ENCODE results near the gene ANKRD13C. TPM values are rescaled to one million over a fixed set of nuclear protein-coding genes. Genes with fewer than 3 reads are reported as not detected.

Gene ANKRD13C
- total RNA-seq, 1 experiment from 2014 or later = 14.4 TPM

DNA sequence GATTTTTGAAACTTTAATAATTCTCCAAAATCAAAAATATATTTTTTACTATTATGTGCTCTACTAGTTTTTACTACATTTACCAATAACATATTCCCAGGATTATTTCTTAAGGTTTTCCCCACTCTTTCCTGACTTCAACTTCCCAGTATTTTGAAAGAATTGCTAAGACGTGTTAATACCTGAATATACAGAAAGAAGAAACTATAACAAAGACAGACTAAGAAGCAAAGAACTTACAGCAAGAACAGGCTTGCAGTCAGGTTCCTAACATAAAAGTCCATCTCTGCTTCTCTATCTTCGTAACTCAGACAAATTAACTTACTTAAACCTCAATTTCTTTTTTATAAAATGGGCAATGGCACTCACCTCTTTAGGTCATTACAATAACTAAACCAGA lies 70.2 kb downstream of the ANKRD13C start:
- no peaks in the 10 kb centered on the region for H3K27me3 ChIP-seq (replicated peaks; ENCODE audit: control insufficient read depth, insufficient read depth, low read length)
- TF ChIP-seq CTCF (IDR thresholded peaks at IDR 0.05; ENCODE audit: insufficient read depth in 1 of 2, low read depth in 1 of 2, low read length in 1 of 2, severe bottlenecking in 1 of 2, unreplicated experiment in 1 of 2) = no peak
- H3K4me1 ChIP-seq = no peaks in the 10 kb centered on the region
- no peak overlapping the region for H3K4me3 Mint-ChIP-seq (ENCODE audit: unreplicated experiment)
- H3K36me3 Mint-ChIP-seq (ENCODE audit: insufficient read depth, unreplicated experiment) = peaks cover 17% of the 10 kb centered on the region
- no peaks in the 10 kb centered on the region for H3K36me3 ChIP-seq (ENCODE audit: control insufficient read depth, insufficient read depth, low read length)
- intact Hi-C loops (cut with micrococcal nuclease; ENCODE audit: unreplicated experiment) = loop anchor here (1.0 kb wide), 1 partner anchor 29 kb away; no protein-coding TSS in a partner anchor
- POLR2A ChIA-PET = interaction anchor here (0.6 kb wide), 1 partner anchor 176 kb away, joined by 3 read pairs; no protein-coding TSS in a partner anchor
- CTCF ChIA-PET = no interaction called here
- H3K4me1 Mint-ChIP-seq (ENCODE audit: low read depth, unreplicated experiment) = peaks cover 15% of the 10 kb centered on the region
- no peak overlapping the region for H3K27ac Mint-ChIP-seq (ENCODE audit: unreplicated experiment)
- no TSS peak for BruUV-seq (replicated peaks)
- H3K27me3 Mint-ChIP-seq (ENCODE audit: insufficient read depth, unreplicated experiment) = no peaks in the 10 kb centered on the region
- H3K9me3 ChIP-seq = no peaks in the 10 kb centered on the region
- no peaks in the 10 kb centered on the region for H3K9me3 Mint-ChIP-seq (ENCODE audit: unreplicated experiment)
- no peak overlapping the region for H3K4me3 ChIP-seq (ENCODE audit: low read depth, low read length)
- DNase-seq = no peak

GRCh38 chr1:70278710-70279109 lies 75.8 kb downstream of the ANKRD13C start:
- Mint-ChIP-seq H3K4me3 (ENCODE audit: unreplicated experiment) (no peak overlapping the region), H3K36me3 (ENCODE audit: insufficient read depth, unreplicated experiment) (peaks cover 23% of the 10 kb centered on the region), H3K4me1 (ENCODE audit: low read depth, unreplicated experiment) (peaks cover 15% of the 10 kb centered on the region), H3K9me3 (ENCODE audit: unreplicated experiment) (no peaks in the 10 kb centered on the region), H3K27ac (ENCODE audit: unreplicated experiment) (no peak overlapping the region), H3K27me3 (ENCODE audit: insufficient read depth, unreplicated experiment) (no peaks in the 10 kb centered on the region)
- POLR2A ChIA-PET = no interaction called here
- no TSS peak for BruUV-seq (replicated peaks)
- CTCF ChIA-PET = no interaction called here
- H3K36me3 ChIP-seq (ENCODE audit: control insufficient read depth, insufficient read depth, low read length) = no peaks in the 10 kb centered on the region
- TF ChIP-seq CTCF (IDR thresholded peaks at IDR 0.05; ENCODE audit: insufficient read depth in 1 of 2, low read depth in 1 of 2, low read length in 1 of 2, severe bottlenecking in 1 of 2, unreplicated experiment in 1 of 2) = no peak
- DNase-seq = no peak
- no peaks in the 10 kb centered on the region for H3K27me3 ChIP-seq (replicated peaks; ENCODE audit: control insufficient read depth, insufficient read depth, low read length)
- H3K4me3 ChIP-seq (ENCODE audit: low read depth, low read length) = no peak overlapping the region
- no peaks in the 10 kb centered on the region for H3K9me3 ChIP-seq
- no peaks in the 10 kb centered on the region for H3K4me1 ChIP-seq
- intact Hi-C loops (cut with micrococcal nuclease; ENCODE audit: unreplicated experiment) = no loop called here

DNA sequence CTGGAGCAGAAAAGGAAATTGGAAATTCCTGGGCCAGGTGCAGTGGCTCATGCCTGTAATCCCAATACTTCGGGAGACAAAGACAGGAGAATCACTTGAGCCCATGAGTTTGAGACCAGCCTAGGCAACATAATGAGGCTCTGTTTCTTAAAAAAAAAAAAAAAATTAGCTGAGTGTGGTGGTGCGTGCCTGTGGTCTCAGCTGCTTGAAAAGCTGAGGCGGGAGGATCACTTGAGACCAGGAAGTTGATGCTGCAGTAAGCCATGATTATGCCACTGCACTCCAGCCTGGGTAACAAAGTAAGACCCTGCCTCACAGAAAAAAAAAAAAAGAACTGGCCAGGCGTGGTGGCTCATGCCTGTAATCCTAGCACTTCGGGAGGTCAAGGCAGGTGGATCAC lies 76.6 kb downstream of the ANKRD13C start:
- BruUV-seq (replicated peaks) = no TSS peak
- no peak overlapping the region for H3K4me3 ChIP-seq (ENCODE audit: low read depth, low read length)
- H3K9me3 Mint-ChIP-seq (ENCODE audit: unreplicated experiment) = no peaks in the 10 kb centered on the region
- no peaks in the 10 kb centered on the region for H3K27me3 ChIP-seq (replicated peaks; ENCODE audit: control insufficient read depth, insufficient read depth, low read length)
- peaks cover 28% of the 10 kb centered on the region for H3K36me3 Mint-ChIP-seq (ENCODE audit: insufficient read depth, unreplicated experiment)
- intact Hi-C loops (cut with micrococcal nuclease; ENCODE audit: unreplicated experiment) = no loop called here
- no peak for TF ChIP-seq CTCF (IDR thresholded peaks at IDR 0.05; ENCODE audit: insufficient read depth in 1 of 2, low read depth in 1 of 2, low read length in 1 of 2, severe bottlenecking in 1 of 2, unreplicated experiment in 1 of 2)
- no peaks in the 10 kb centered on the region for H3K27me3 Mint-ChIP-seq (ENCODE audit: insufficient read depth, unreplicated experiment)
- no peak overlapping the region for H3K4me3 Mint-ChIP-seq (ENCODE audit: unreplicated experiment)
- H3K4me1 Mint-ChIP-seq (ENCODE audit: low read depth, unreplicated experiment) = peaks cover 15% of the 10 kb centered on the region
- H3K36me3 ChIP-seq (ENCODE audit: control insufficient read depth, insufficient read depth, low read length) = no peaks in the 10 kb centered on the region
- no peak for DNase-seq
- POLR2A ChIA-PET = no interaction called here
- H3K4me1 ChIP-seq = no peaks in the 10 kb centered on the region
- no peaks in the 10 kb centered on the region for H3K9me3 ChIP-seq
- no peak overlapping the region for H3K27ac Mint-ChIP-seq (ENCODE audit: unreplicated experiment)
- CTCF ChIA-PET = no interaction called here

Measured in Caco-2 (cell line).